IPS-18a (cell line): ENCODE data around the gene KLF5.

Experiments
- H3K27ac ChIP-seq: one replicate; pipeline ENCODE4 v1.5.1; 2013; ENCODE audit warnings: low read length
- H3K27me3 ChIP-seq: one replicate; pipeline ENCODE4 v1.6.1; 2013; ENCODE audit warnings: mild to moderate bottlenecking, low read length; ENCODE audit not compliant: control insufficient read depth, insufficient read depth
- H3K36me3 ChIP-seq: one replicate; pipeline ENCODE4 v1.6.1; 2013; ENCODE audit warnings: low read depth, low read length; ENCODE audit not compliant: control insufficient read depth
- H3K4me1 ChIP-seq: one replicate; pipeline ENCODE4 v1.6.1; 2013; ENCODE audit warnings: low read depth, low read length; ENCODE audit not compliant: control insufficient read depth
- H3K4me3 ChIP-seq: one replicate; pipeline ENCODE4 v1.5.1; 2013; ENCODE audit warnings: low read length
- H3K9ac ChIP-seq: one replicate; pipeline ENCODE4 v1.6.1; 2013; ENCODE audit warnings: mild to moderate bottlenecking, low read length, moderate library complexity
- H3K9me3 ChIP-seq: one replicate; pipeline ENCODE4 v1.6.1; 2013; ENCODE audit warnings: low read depth, low read length; ENCODE audit not compliant: control insufficient read depth

The KLF5 gene

GRCh38 chr13:73074926-73075325 lies 16.1 kb downstream of the KLF5 start:
- Histone ChIP-seq H3K9me3 (no peaks in the 10 kb centered on the region), H3K4me3 (peak overlapping the region; percentile 46), H3K9ac (no peak overlapping the region), H3K27ac (no peak overlapping the region), H3K4me1 (peaks cover 21% of the 10 kb centered on the region), H3K27me3 (peaks cover 22% of the 10 kb centered on the region), H3K36me3 (no peaks in the 10 kb centered on the region)

- peaks cover 21% of the 10 kb centered on the region for H3K4me1 ChIP-seq
- peak overlapping the region; percentile 5 for H3K9ac ChIP-seq
- H3K36me3 ChIP-seq, result no peaks in the 10 kb centered on the region
- H3K9me3 ChIP-seq, result no peaks in the 10 kb centered on the region
- H3K4me3 ChIP-seq, result peak overlapping the region; percentile 46
- no peak overlapping the region for H3K27ac ChIP-seq
- H3K27me3 ChIP-seq, result peaks cover 22% of the 10 kb centered on the region
Observed at GRCh38 chr13:73075546-73075945, 16.7 kb downstream of the KLF5 start.

- Histone ChIP-seq H3K9ac (peak overlapping the region; percentile 5), H3K27me3 (peaks cover 22% of the 10 kb centered on the region), H3K9me3 (no peaks in the 10 kb centered on the region), H3K4me1 (peaks cover 21% of the 10 kb centered on the region), H3K36me3 (no peaks in the 10 kb centered on the region), H3K4me3 (peak overlapping the region; percentile 46), H3K27ac (no peak overlapping the region)
Observed at GRCh38 chr13:73075954-73076353, 17.1 kb downstream of the KLF5 start.

- H3K4me3 ChIP-seq, result no peak overlapping the region
- no peaks in the 10 kb centered on the region for H3K9me3 ChIP-seq
- H3K27ac ChIP-seq, result no peak overlapping the region
- H3K36me3 ChIP-seq, result no peaks in the 10 kb centered on the region
- peaks cover 22% of the 10 kb centered on the region for H3K27me3 ChIP-seq
- peaks cover 21% of the 10 kb centered on the region for H3K4me1 ChIP-seq
- H3K9ac ChIP-seq, result no peak overlapping the region
Observed at GRCh38 chr13:73077865-73078264, 19.1 kb downstream of the KLF5 start.

GRCh38 chr13:73079359-73079758 lies 20.6 kb downstream of the KLF5 start:
- H3K36me3 ChIP-seq, result no peaks in the 10 kb centered on the region
- peaks cover 21% of the 10 kb centered on the region for H3K27me3 ChIP-seq
- peaks cover 17% of the 10 kb centered on the region for H3K4me1 ChIP-seq
- H3K9ac ChIP-seq, result no peak overlapping the region
- no peak overlapping the region for H3K27ac ChIP-seq
- no peak overlapping the region for H3K4me3 ChIP-seq
- H3K9me3 ChIP-seq, result no peaks in the 10 kb centered on the region

GRCh38 chr13:73081256-73081915 lies 22.6 kb downstream of the KLF5 start:
- Histone ChIP-seq H3K27ac (no peak overlapping the region), H3K9ac (no peak overlapping the region)

GRCh38 chr13:73082471-73082870 lies 23.7 kb downstream of the KLF5 start:
- no peak overlapping the region for H3K9ac ChIP-seq
- no peaks in the 10 kb centered on the region for H3K36me3 ChIP-seq
- no peaks in the 10 kb centered on the region for H3K27me3 ChIP-seq
- no peaks in the 10 kb centered on the region for H3K9me3 ChIP-seq
- no peak overlapping the region for H3K4me3 ChIP-seq
- no peaks in the 10 kb centered on the region for H3K4me1 ChIP-seq
- H3K27ac ChIP-seq, result no peak overlapping the region

More at GRCh38 chr13:73081256-73081915, 22.6 kb downstream of the KLF5 start:
- Histone ChIP-seq H3K4me3 (no peak overlapping the region), H3K9me3 (no peaks in the 10 kb centered on the region), H3K4me1 (no peaks in the 10 kb centered on the region), H3K36me3 (no peaks in the 10 kb centered on the region), H3K27me3 (peaks cover 4% of the 10 kb centered on the region)

GRCh38 chr13:73082895-73083294 lies 24.1 kb downstream of the KLF5 start:
- no peaks in the 10 kb centered on the region for H3K36me3 ChIP-seq
- no peak overlapping the region for H3K4me3 ChIP-seq
- no peaks in the 10 kb centered on the region for H3K9me3 ChIP-seq
- H3K27me3 ChIP-seq, result no peaks in the 10 kb centered on the region
- H3K9ac ChIP-seq, result no peak overlapping the region
- H3K27ac ChIP-seq, result no peak overlapping the region
- no peaks in the 10 kb centered on the region for H3K4me1 ChIP-seq

GRCh38 chr13:73088332-73088935 lies 29.6 kb downstream of the KLF5 start:
- H3K27ac ChIP-seq, result no peak overlapping the region
- no peak overlapping the region for H3K4me3 ChIP-seq

GRCh38 chr13:73089213-73089612 lies 30.4 kb downstream of the KLF5 start:
- Histone ChIP-seq H3K4me3 (no peak overlapping the region), H3K36me3 (no peaks in the 10 kb centered on the region), H3K9ac (no peak overlapping the region), H3K27ac (no peak overlapping the region), H3K9me3 (peaks cover 5% of the 10 kb centered on the region), H3K27me3 (no peaks in the 10 kb centered on the region), H3K4me1 (peaks cover 3% of the 10 kb centered on the region)

More at GRCh38 chr13:73088332-73088935, 29.6 kb downstream of the KLF5 start:
- no peaks in the 10 kb centered on the region for H3K27me3 ChIP-seq
- H3K9me3 ChIP-seq, result peaks cover 5% of the 10 kb centered on the region
- H3K9ac ChIP-seq, result no peak overlapping the region
- no peaks in the 10 kb centered on the region for H3K36me3 ChIP-seq
- H3K4me1 ChIP-seq, result peaks cover 3% of the 10 kb centered on the region

- Histone ChIP-seq H3K9ac (no peak overlapping the region), H3K27me3 (no peaks in the 10 kb centered on the region), H3K27ac (no peak overlapping the region), H3K9me3 (peaks cover 5% of the 10 kb centered on the region), H3K4me3 (no peak overlapping the region), H3K36me3 (no peaks in the 10 kb centered on the region), H3K4me1 (peaks cover 3% of the 10 kb centered on the region)
Observed at GRCh38 chr13:73090116-73090822, 31.5 kb downstream of the KLF5 start.
